C1 segment of cervical spinal cord (tissue), 14 donors: Measurements from ENCODE around the gene HCRTR1.

Experiments
- DNase-seq, 14 donors: peaks; one replicate each; lab custom pipeline; 2025; lab: John Stamatoyannopoulos, UW

HCRTR1 gene

GRCh38 chr1:31667065-31667785 is 49.7 kb downstream of the HCRTR1 start:
- DNase-seq: no peak

GRCh38 chr1:31668303-31668883 is 50.9 kb downstream of the HCRTR1 start:
- DNase-seq: no peak

- DNase-seq: no peak
These were observed 51.9 kb downstream of the HCRTR1 start for GRCh38 chr1:31669433-31669785.

- DNase-seq: peak; percentile 8 to 85 (median 50)
These were observed 52.5 kb downstream of the HCRTR1 start for GRCh38 chr1:31669786-31670592.

- no peak for DNase-seq
These were observed 53.1 kb downstream of the HCRTR1 start for GRCh38 chr1:31670593-31670964.

GRCh38 chr1:31671147-31671546 is 53.7 kb downstream of the HCRTR1 start:
- no peak for DNase-seq

- DNase-seq: no peak
These were observed 54.2 kb downstream of the HCRTR1 start for GRCh38 chr1:31671561-31672201.

GRCh38 chr1:31672986-31673385 is 55.5 kb downstream of the HCRTR1 start:
- peak in 2 of 14 donors; percentile 35 to 87 for DNase-seq

- DNase-seq: no peak
These were observed 55.9 kb downstream of the HCRTR1 start for GRCh38 chr1:31673433-31673832.

GRCh38 chr1:31674626-31675025 is 57.1 kb downstream of the HCRTR1 start:
- DNase-seq: no peak

- peak in 1 of 14 donors; percentile 15 for DNase-seq
These were observed 57.7 kb downstream of the HCRTR1 start for GRCh38 chr1:31675161-31675560.

- DNase-seq: no peak
These were observed 58.3 kb downstream of the HCRTR1 start for GRCh38 chr1:31675756-31676155.
